HUDEP-2 (cell line): ENCODE results near the gene NHSL1.

Source experiments
- DNase-seq, 76 experiments: peaks; one replicate each; lab custom pipeline; 2025; ENCODE audit not compliant: unreplicated experiment in 76 of 76; lab: John Stamatoyannopoulos, UW

The NHSL1 gene

GRCh38 chr6:138499303-138500018 lies at the start of gene NHSL1:
TSS of gene NHSL1 (minus strand) at chr6:138499494. CDS start at chr6:138499290, 204 bp downstream.
- no peak for DNase-seq

- no peak for DNase-seq
Observed at GRCh38 chr6:138546733-138547185, 47.5 kb upstream of the NHSL1 start.

- DNase-seq: no peak
Observed at GRCh38 chr6:138545621-138545980, 46.3 kb upstream of the NHSL1 start.

- no peak for DNase-seq
Observed at GRCh38 chr6:138544501-138544900, 45.2 kb upstream of the NHSL1 start.

GRCh38 chr6:138543657-138544056 lies 44.4 kb upstream of the NHSL1 start:
- DNase-seq: no peak

GRCh38 chr6:138541823-138542481 lies 42.7 kb upstream of the NHSL1 start:
- no peak for DNase-seq

- DNase-seq: no peak
Observed at GRCh38 chr6:138540468-138540867, 41.2 kb upstream of the NHSL1 start.

GRCh38 chr6:138539876-138540275 lies 40.6 kb upstream of the NHSL1 start:
- DNase-seq: no peak

GRCh38 chr6:138538390-138539031 lies 39.2 kb upstream of the NHSL1 start:
- DNase-seq: no peak

GRCh38 chr6:138537106-138537505 lies 37.8 kb upstream of the NHSL1 start:
- DNase-seq: no peak

- no peak for DNase-seq
Observed at GRCh38 chr6:138535728-138536455, 36.6 kb upstream of the NHSL1 start.

GRCh38 chr6:138533667-138534066 lies 34.4 kb upstream of the NHSL1 start:
- DNase-seq: no peak

- DNase-seq: no peak
Observed at GRCh38 chr6:138531387-138531786, 32.1 kb upstream of the NHSL1 start.

- no peak for DNase-seq
Observed at GRCh38 chr6:138529478-138529877, 30.2 kb upstream of the NHSL1 start.

- no peak for DNase-seq
Observed at GRCh38 chr6:138528956-138529355, 29.7 kb upstream of the NHSL1 start.

GRCh38 chr6:138528137-138528536 lies 28.8 kb upstream of the NHSL1 start:
- no peak for DNase-seq

- DNase-seq: no peak
Observed at GRCh38 chr6:138527411-138528088, 28.3 kb upstream of the NHSL1 start.

GRCh38 chr6:138526822-138527235 lies 27.5 kb upstream of the NHSL1 start:
- DNase-seq: no peak

GRCh38 chr6:138525355-138525754 lies 26.1 kb upstream of the NHSL1 start:
- no peak for DNase-seq

GRCh38 chr6:138524526-138524925 lies 25.2 kb upstream of the NHSL1 start:
- DNase-seq: no peak
